Measurements from ENCODE around the gene DGKB. TPM values are rescaled to one million over a fixed set of nuclear protein-coding genes. Genes with fewer than 3 reads are reported as not detected.

DGKB gene
- polyA plus RNA-seq, 2 of the 4 experiments (the other 2 are of a cell fraction), result 0.01 TPM; not detected in 1

DNA sequence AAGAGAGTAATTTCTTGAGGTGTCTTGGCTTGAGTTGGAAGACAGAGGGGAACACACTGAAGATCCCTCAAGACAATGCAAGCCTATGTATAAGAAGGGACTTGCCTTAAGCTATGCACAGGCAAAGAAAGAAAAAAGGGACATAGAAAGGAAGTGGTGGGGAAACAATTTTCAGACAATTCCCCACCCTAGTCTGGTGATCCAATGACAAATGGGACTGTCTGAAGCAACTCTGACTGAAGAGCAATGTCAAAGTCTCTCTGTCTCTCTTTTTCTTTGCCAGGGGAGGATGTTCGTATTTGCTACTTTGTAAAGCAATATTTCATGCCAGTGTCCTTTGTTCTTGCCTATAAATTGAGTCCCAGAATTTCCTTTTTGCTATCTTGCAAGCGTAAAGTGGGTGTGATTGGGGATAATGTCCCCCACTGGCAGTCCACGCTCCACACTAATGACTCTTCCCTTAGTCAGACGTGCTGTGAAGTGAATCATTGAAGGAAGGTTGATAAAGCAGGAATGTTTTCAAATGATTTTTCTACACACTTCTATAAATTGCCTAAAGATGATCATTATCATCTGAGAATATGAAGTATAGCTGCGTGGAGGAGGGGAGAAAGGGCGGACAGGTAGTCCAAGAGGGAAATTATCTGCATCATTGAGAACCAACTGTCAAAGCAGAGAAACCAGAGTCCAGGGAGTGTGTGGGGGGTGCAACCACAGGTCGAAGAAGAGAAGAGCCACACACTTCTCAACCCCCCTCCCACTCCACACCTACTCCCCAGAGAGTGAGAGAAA, 669.3 kb downstream of the DGKB start:
- ChIA-PET POLR2A (no interaction called here), CTCF (no interaction called here)
- TF ChIP-seq, protein P1, sequence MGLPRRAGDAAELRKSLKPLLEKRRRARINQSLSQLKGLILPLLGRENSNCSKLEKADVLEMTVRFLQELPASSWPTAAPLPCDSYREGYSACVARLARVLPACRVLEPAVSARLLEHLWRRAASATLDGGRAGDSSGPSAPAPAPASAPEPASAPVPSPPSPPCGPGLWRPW (IDR thresholded peaks at IDR 0.05), result no peak
- TF ChIP-seq TP53 (CRISPR knock-in tag; IDR thresholded peaks at IDR 0.05) (no peak), FOSL2 (IDR thresholded peaks at IDR 0.05) (no peak), FOSL2 (CRISPR knock-in tag; IDR thresholded peaks at IDR 0.05) (no peak), EP300 (IDR thresholded peaks at IDR 0.05) (no peak), POLR2AphosphoS2 (conservative IDR thresholded peaks at IDR 0.05; ENCODE audit: low read length) (no peak), ZNF302 (CRISPR knock-in tag; IDR thresholded peaks at IDR 0.05) (no peak), CHD4 (IDR thresholded peaks at IDR 0.05; ENCODE audit: borderline replicate concordance) (no peak), FOSB (CRISPR knock-in tag; IDR thresholded peaks at IDR 0.05) (no peak), ESRRA (IDR thresholded peaks at IDR 0.05; ENCODE audit: borderline replicate concordance, low read length) (no peak), MAFK (IDR thresholded peaks at IDR 0.05; ENCODE audit: partially characterized antibody) (no peak), NR3C1 (IDR thresholded peaks at IDR 0.05) (no peak), ZSCAN20 (CRISPR knock-in tag; IDR thresholded peaks at IDR 0.05) (no peak)
- TF ChIP-seq, protein P2, sequence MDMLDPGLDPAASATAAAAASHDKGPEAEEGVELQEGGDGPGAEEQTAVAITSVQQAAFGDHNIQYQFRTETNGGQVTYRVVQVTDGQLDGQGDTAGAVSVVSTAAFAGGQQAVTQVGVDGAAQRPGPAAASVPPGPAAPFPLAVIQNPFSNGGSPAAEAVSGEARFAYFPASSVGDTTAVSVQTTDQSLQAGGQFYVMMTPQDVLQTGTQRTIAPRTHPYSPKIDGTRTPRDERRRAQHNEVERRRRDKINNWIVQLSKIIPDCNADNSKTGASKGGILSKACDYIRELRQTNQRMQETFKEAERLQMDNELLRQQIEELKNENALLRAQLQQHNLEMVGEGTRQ (IDR thresholded peaks at IDR 0.05), result no peak
- TF ChIP-seq, protein P3, sequence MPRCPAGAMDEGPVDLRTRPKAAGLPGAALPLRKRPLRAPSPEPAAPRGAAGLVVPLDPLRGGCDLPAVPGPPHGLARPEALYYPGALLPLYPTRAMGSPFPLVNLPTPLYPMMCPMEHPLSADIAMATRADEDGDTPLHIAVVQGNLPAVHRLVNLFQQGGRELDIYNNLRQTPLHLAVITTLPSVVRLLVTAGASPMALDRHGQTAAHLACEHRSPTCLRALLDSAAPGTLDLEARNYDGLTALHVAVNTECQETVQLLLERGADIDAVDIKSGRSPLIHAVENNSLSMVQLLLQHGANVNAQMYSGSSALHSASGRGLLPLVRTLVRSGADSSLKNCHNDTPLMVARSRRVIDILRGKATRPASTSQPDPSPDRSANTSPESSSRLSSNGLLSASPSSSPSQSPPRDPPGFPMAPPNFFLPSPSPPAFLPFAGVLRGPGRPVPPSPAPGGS (IDR thresholded peaks at IDR 0.05), result no peak
- TF ChIP-seq, protein P4, sequence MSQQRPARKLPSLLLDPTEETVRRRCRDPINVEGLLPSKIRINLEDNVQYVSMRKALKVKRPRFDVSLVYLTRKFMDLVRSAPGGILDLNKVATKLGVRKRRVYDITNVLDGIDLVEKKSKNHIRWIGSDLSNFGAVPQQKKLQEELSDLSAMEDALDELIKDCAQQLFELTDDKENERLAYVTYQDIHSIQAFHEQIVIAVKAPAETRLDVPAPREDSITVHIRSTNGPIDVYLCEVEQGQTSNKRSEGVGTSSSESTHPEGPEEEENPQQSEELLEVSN (IDR thresholded peaks at IDR 0.05; ENCODE audit: borderline replicate concordance, low read depth), result no peak
- 8% methylated on average over 7 of the region's 7 CpGs for WGBS (ENCODE audit: missing lambda C conversion rate)
- Histone ChIP-seq H3K27ac (no peak overlapping the region), H3K4me2 (no peak overlapping the region), H3K4me1 (no peaks in the 10 kb centered on the region), H3K9me3 (no peaks in the 10 kb centered on the region; the same call in 2 of the 3 replicates), H3K4me3 (no peak overlapping the region)
- ATAC-seq (no peak), FAIRE-seq (no peak), DNase-seq (ENCODE audit: low read depth in 1 of 2, low spot score in 1 of 2) (no peak)

DNA sequence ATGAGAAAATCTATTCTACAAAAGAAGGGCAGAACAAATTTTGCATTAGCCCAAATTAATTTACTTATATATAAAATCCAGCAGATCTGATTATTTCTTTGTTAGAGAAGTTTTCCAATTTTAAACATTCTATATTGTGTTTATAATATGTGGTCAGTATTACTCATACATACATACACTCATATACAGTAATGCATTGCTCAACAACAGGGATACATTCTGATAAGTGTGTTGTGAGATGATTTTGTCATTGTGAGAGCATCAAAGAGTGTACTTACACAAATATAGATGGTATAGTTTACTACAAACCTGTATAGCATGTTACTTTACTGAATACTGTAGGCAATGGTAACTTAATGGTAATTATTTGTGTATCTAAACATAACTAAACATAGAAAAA, 673.5 kb downstream of the DGKB start:
- ATAC-seq, result no peak
- POLR2A ChIA-PET, result no interaction called here

More for the DNA sequence above, 673.5 kb downstream of the DGKB start:
- Histone ChIP-seq H3K4me2 (no peak overlapping the region), H3K9me3 (no peaks in the 10 kb centered on the region; the same call in 2 of the 3 replicates), H3K27ac (no peak overlapping the region), H3K4me1 (no peaks in the 10 kb centered on the region), H3K4me3 (no peak overlapping the region)
- DNase-seq (ENCODE audit: low read depth in 1 of 2, low spot score in 1 of 2) (no peak), FAIRE-seq (no peak)
- TF ChIP-seq TP53 (CRISPR knock-in tag; IDR thresholded peaks at IDR 0.05) (no peak), ZNF302 (CRISPR knock-in tag; IDR thresholded peaks at IDR 0.05) (no peak), RFX5 (IDR thresholded peaks at IDR 0.05) (no peak), FOSL2 (IDR thresholded peaks at IDR 0.05) (no peak), FOSL2 (CRISPR knock-in tag; IDR thresholded peaks at IDR 0.05) (no peak), CBX8 (IDR thresholded peaks at IDR 0.05) (no peak), RNF2 (IDR thresholded peaks at IDR 0.05; ENCODE audit: borderline replicate concordance, low read depth) (no peak), HDAC2 (IDR thresholded peaks at IDR 0.05) (no peak), ZC3H11A (IDR thresholded peaks at IDR 0.05) (no peak), POLR2A (IDR thresholded peaks at IDR 0.05; ENCODE audit: low read length) (no peak), ZFP36 (IDR thresholded peaks at IDR 0.05; ENCODE audit: borderline replicate concordance, partially characterized antibody) (no peak), HOXB5 (CRISPR knock-in tag; IDR thresholded peaks at IDR 0.05) (no peak), NPAS2 (CRISPR knock-in tag; IDR thresholded peaks at IDR 0.05; ENCODE audit: borderline replicate concordance) (no peak), CBX2 (IDR thresholded peaks at IDR 0.05; ENCODE audit: borderline replicate concordance, low read depth) (no peak), EP300 (IDR thresholded peaks at IDR 0.05) (no peak), NFE2L2 (conservative IDR thresholded peaks at IDR 0.05; ENCODE audit: low read length) (no peak), KDM1A (IDR thresholded peaks at IDR 0.05; ENCODE audit: low read depth) (no peak)
- TF ChIP-seq, protein P5, sequence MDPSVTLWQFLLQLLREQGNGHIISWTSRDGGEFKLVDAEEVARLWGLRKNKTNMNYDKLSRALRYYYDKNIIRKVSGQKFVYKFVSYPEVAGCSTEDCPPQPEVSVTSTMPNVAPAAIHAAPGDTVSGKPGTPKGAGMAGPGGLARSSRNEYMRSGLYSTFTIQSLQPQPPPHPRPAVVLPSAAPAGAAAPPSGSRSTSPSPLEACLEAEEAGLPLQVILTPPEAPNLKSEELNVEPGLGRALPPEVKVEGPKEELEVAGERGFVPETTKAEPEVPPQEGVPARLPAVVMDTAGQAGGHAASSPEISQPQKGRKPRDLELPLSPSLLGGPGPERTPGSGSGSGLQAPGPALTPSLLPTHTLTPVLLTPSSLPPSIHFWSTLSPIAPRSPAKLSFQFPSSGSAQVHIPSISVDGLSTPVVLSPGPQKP (IDR thresholded peaks at IDR 0.05; ENCODE audit: low read depth, low read length), result no peak
- TF ChIP-seq, protein P2 (IDR thresholded peaks at IDR 0.05), result no peak
- CTCF ChIA-PET, result no interaction called here

Data from A549 (cell line).